Measurements from ENCODE around the gene CFAP43.

CFAP43 gene

GRCh38 chr10:104155591-104155990 lies 76.6 kb downstream of the CFAP43 start:
- FAIRE-seq (no peak), DNase-seq (ENCODE audit: insufficient read length, low spot score) (no peak)
- no peak for TF ChIP-seq POU2F2 (IDR thresholded peaks at IDR 0.05; ENCODE audit: low read depth, low read length)
- TF ChIP-seq POLR2AphosphoS5 (IDR thresholded peaks at IDR 0.05; ENCODE audit: low read depth, low read length) = no peak
- TF ChIP-seq POLR2A (IDR thresholded peaks at IDR 0.05; ENCODE audit: low read depth, low read length) = no peak
- TF ChIP-seq PAX5 (IDR thresholded peaks at IDR 0.05; ENCODE audit: insufficient read depth, low read length, severe bottlenecking) = no peak
- TF ChIP-seq SPI1 (IDR thresholded peaks at IDR 0.05; ENCODE audit: low read depth, low read length) = no peak
- no peak for TF ChIP-seq TAF1 (IDR thresholded peaks at IDR 0.05; ENCODE audit: low read depth, low read length)

- FAIRE-seq (no peak), DNase-seq (ENCODE audit: insufficient read length, low spot score) (no peak)
- TF ChIP-seq POU2F2 (IDR thresholded peaks at IDR 0.05; ENCODE audit: low read depth, low read length) (no peak), POLR2A (IDR thresholded peaks at IDR 0.05; ENCODE audit: low read depth, low read length) (no peak), TAF1 (IDR thresholded peaks at IDR 0.05; ENCODE audit: low read depth, low read length) (no peak), POLR2AphosphoS5 (IDR thresholded peaks at IDR 0.05; ENCODE audit: low read depth, low read length) (no peak), SPI1 (IDR thresholded peaks at IDR 0.05; ENCODE audit: low read depth, low read length) (no peak), PAX5 (IDR thresholded peaks at IDR 0.05; ENCODE audit: insufficient read depth, low read length, severe bottlenecking) (no peak)
Measured at GRCh38 chr10:104151737-104152136, 80.4 kb downstream of the CFAP43 start.

- no peak for DNase-seq (ENCODE audit: insufficient read length, low spot score)
- TF ChIP-seq PAX5 (IDR thresholded peaks at IDR 0.05; ENCODE audit: insufficient read depth, low read length, severe bottlenecking) (no peak), POU2F2 (IDR thresholded peaks at IDR 0.05; ENCODE audit: low read depth, low read length) (no peak), POLR2AphosphoS5 (IDR thresholded peaks at IDR 0.05; ENCODE audit: low read depth, low read length) (no peak), TAF1 (IDR thresholded peaks at IDR 0.05; ENCODE audit: low read depth, low read length) (no peak)
- FAIRE-seq = no peak
Measured at GRCh38 chr10:104150139-104150538, 82.0 kb downstream of the CFAP43 start.

GRCh38 chr10:104146882-104147281 lies 85.3 kb downstream of the CFAP43 start:
- no peak for TF ChIP-seq TAF1 (IDR thresholded peaks at IDR 0.05; ENCODE audit: low read depth, low read length)
- no peak for TF ChIP-seq POLR2AphosphoS5 (IDR thresholded peaks at IDR 0.05; ENCODE audit: low read depth, low read length)
- no peak for TF ChIP-seq SPI1 (IDR thresholded peaks at IDR 0.05; ENCODE audit: low read depth, low read length)
- no peak for TF ChIP-seq POLR2A (IDR thresholded peaks at IDR 0.05; ENCODE audit: low read depth, low read length)
- TF ChIP-seq PAX5 (IDR thresholded peaks at IDR 0.05; ENCODE audit: insufficient read depth, low read length, severe bottlenecking) = no peak
- no peak for TF ChIP-seq POU2F2 (IDR thresholded peaks at IDR 0.05; ENCODE audit: low read depth, low read length)

GRCh38 chr10:104144931-104145330 lies 87.2 kb downstream of the CFAP43 start:
- no peak for FAIRE-seq
- TF ChIP-seq POLR2AphosphoS5 (IDR thresholded peaks at IDR 0.05; ENCODE audit: low read depth, low read length) (no peak), TAF1 (IDR thresholded peaks at IDR 0.05; ENCODE audit: low read depth, low read length) (no peak), SPI1 (IDR thresholded peaks at IDR 0.05; ENCODE audit: low read depth, low read length) (no peak), POU2F2 (IDR thresholded peaks at IDR 0.05; ENCODE audit: low read depth, low read length) (no peak), PAX5 (IDR thresholded peaks at IDR 0.05; ENCODE audit: insufficient read depth, low read length, severe bottlenecking) (no peak), POLR2A (IDR thresholded peaks at IDR 0.05; ENCODE audit: low read depth, low read length) (no peak)
- DNase-seq (ENCODE audit: insufficient read length, low spot score) = no peak

More at GRCh38 chr10:104146882-104147281, 85.3 kb downstream of the CFAP43 start:
- FAIRE-seq (no peak), DNase-seq (ENCODE audit: insufficient read length, low spot score) (no peak)

- FAIRE-seq (no peak), DNase-seq (ENCODE audit: insufficient read length, low spot score) (no peak)
- TF ChIP-seq SPI1 (IDR thresholded peaks at IDR 0.05; ENCODE audit: low read depth, low read length) = no peak
- TF ChIP-seq POU2F2 (IDR thresholded peaks at IDR 0.05; ENCODE audit: low read depth, low read length) = no peak
- TF ChIP-seq PAX5 (IDR thresholded peaks at IDR 0.05; ENCODE audit: insufficient read depth, low read length, severe bottlenecking) = no peak
- no peak for TF ChIP-seq POLR2AphosphoS5 (IDR thresholded peaks at IDR 0.05; ENCODE audit: low read depth, low read length)
Measured at GRCh38 chr10:104143829-104144228, 88.3 kb downstream of the CFAP43 start.

- TF ChIP-seq POU2F2 (IDR thresholded peaks at IDR 0.05; ENCODE audit: low read depth, low read length) (no peak), SPI1 (IDR thresholded peaks at IDR 0.05; ENCODE audit: low read depth, low read length) (no peak), POLR2AphosphoS5 (IDR thresholded peaks at IDR 0.05; ENCODE audit: low read depth, low read length) (no peak), POLR2A (IDR thresholded peaks at IDR 0.05; ENCODE audit: low read depth, low read length) (no peak), PAX5 (IDR thresholded peaks at IDR 0.05; ENCODE audit: insufficient read depth, low read length, severe bottlenecking) (no peak)
- no peak for DNase-seq (ENCODE audit: insufficient read length, low spot score)
- FAIRE-seq = no peak
Measured at GRCh38 chr10:104142081-104142480, 90.1 kb downstream of the CFAP43 start.

GRCh38 chr10:104139221-104139620 lies 92.9 kb downstream of the CFAP43 start:
- no peak for TF ChIP-seq SPI1 (IDR thresholded peaks at IDR 0.05; ENCODE audit: low read depth, low read length)
- no peak for TF ChIP-seq POLR2A (IDR thresholded peaks at IDR 0.05; ENCODE audit: low read depth, low read length)
- TF ChIP-seq TAF1 (IDR thresholded peaks at IDR 0.05; ENCODE audit: low read depth, low read length) = no peak
- TF ChIP-seq PAX5 (IDR thresholded peaks at IDR 0.05; ENCODE audit: insufficient read depth, low read length, severe bottlenecking) = no peak
- no peak for TF ChIP-seq POU2F2 (IDR thresholded peaks at IDR 0.05; ENCODE audit: low read depth, low read length)
- TF ChIP-seq POLR2AphosphoS5 (IDR thresholded peaks at IDR 0.05; ENCODE audit: low read depth, low read length) = no peak
- DNase-seq (ENCODE audit: insufficient read length, low spot score) = no peak
- FAIRE-seq = no peak

GRCh38 chr10:104138131-104138530 lies 94.0 kb downstream of the CFAP43 start:
- no peak for FAIRE-seq
- TF ChIP-seq POU2F2 (IDR thresholded peaks at IDR 0.05; ENCODE audit: low read depth, low read length) (no peak), SPI1 (IDR thresholded peaks at IDR 0.05; ENCODE audit: low read depth, low read length) (no peak), TAF1 (IDR thresholded peaks at IDR 0.05; ENCODE audit: low read depth, low read length) (no peak), POLR2AphosphoS5 (IDR thresholded peaks at IDR 0.05; ENCODE audit: low read depth, low read length) (no peak), POLR2A (IDR thresholded peaks at IDR 0.05; ENCODE audit: low read depth, low read length) (no peak), PAX5 (IDR thresholded peaks at IDR 0.05; ENCODE audit: insufficient read depth, low read length, severe bottlenecking) (no peak)
- no peak for DNase-seq (ENCODE audit: insufficient read length, low spot score)

GRCh38 chr10:104130041-104130440 lies 102.1 kb downstream of the CFAP43 start:
- FAIRE-seq = peak; percentile 9
- TF ChIP-seq TAF1 (IDR thresholded peaks at IDR 0.05; ENCODE audit: low read depth, low read length) (no peak), POLR2AphosphoS5 (IDR thresholded peaks at IDR 0.05; ENCODE audit: low read depth, low read length) (no peak), POU2F2 (IDR thresholded peaks at IDR 0.05; ENCODE audit: low read depth, low read length) (no peak), SPI1 (IDR thresholded peaks at IDR 0.05; ENCODE audit: low read depth, low read length) (no peak), POLR2A (IDR thresholded peaks at IDR 0.05; ENCODE audit: low read depth, low read length) (no peak), PAX5 (IDR thresholded peaks at IDR 0.05; ENCODE audit: insufficient read depth, low read length, severe bottlenecking) (no peak)
- DNase-seq (ENCODE audit: insufficient read length, low spot score) = no peak
